ENCODE measurements around the gene DNAI1.
"Not testable (repeated sequence)": the region's sequence is repeated elsewhere in the genome, so short reads cannot be mapped to it uniquely, and the experiment has no call there.

Gene DNAI1

DNA sequence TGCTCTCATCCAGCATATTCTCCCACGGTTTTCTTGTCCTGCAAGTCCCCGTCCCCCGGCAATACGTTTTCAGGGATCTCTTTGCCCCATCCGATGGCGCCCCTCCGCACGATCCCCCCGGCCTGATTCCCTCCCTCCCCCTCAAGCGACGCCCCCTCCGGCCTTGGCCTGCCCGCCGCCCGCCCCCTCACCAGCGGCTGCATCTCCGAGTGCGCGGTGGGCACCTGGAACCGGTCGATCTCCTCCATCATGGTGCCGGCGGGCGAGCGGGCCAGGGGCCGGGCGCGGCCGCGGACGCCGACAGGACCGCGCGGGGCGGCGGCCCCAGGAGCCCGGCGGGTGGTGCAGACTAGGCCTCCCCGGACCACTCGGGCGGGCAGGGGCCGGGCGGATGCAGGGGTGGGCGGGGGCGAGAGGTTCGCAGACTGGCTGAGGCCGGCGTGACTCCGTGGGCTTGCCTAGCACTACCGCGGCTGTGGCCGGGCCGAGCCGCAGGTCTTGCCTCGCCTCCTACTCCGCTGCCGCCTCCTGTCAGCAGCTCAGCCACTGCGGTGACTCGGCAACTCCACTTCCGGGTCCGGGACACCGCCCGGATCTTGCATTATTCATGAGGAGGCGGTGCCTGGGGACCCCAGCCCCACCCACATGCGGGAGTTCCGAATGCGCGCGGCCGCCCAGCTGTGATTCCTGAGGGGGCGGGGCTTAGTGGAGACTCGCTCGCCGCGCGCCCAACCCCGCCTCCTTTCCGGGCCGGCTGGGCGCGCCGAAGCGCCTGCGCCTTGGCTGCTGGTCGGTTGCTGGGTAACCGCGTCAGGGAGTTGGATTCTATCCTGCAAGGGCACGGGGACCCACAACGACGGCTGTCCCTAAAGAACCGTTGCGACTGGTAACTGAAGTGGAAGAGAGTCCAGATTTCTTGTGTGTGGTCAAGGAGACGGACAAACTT is at the start of gene DNAI1, which contains the start of gene FAM219A:
DNAI1 (plus strand) TSS at position 793 of the 946 bp plus-strand sequence. CDS start 201 bp downstream, outside the sequence.
FAM219A (minus strand) TSS at position 558 of the 946 bp plus-strand sequence; CDS start at position 251, 307 bp downstream.
- DNase-seq (ENCODE audit: low read depth): peak; percentile 99

DNA sequence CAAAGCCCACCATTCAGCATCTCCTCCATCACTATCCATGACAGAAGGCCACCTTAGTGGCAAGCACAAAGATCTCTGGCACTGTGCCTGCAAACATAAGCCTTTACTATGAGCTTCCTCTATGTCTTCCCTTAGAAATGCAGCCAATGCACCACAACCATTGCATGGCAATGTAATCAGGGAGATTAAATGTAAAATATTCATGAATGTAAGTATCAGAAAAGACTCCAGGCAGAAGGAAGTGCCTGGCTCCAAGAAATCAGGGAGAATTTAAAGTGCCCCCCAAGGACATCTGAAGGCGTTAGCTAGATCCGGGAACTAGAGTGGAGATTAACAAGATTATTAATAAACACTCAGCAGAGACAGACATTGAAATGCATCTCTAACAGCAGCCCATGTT is 49.5 kb upstream of the DNAI1 start:
- no peak for DNase-seq (ENCODE audit: low read depth)

DNA sequence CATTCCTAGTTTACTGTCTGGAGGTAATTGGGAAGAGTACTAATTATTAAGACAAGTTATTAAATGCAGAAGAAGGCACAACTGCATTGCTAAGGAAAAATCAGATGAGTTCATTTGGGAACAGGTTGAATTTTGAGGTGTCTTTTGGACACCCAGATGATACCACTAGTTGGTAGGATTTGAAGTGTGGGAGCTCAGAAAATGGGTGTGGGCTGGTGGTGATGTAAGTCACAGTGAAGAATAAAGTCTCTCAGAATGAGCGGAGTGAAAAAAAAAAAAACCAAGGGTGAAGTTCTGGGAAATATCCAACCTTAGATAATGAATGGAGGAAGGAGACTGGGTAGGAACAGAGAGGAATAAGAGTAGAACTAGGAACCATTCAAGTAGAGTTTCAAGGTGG is 46.3 kb upstream of the DNAI1 start:
- no peak for DNase-seq (ENCODE audit: low read depth)

DNA sequence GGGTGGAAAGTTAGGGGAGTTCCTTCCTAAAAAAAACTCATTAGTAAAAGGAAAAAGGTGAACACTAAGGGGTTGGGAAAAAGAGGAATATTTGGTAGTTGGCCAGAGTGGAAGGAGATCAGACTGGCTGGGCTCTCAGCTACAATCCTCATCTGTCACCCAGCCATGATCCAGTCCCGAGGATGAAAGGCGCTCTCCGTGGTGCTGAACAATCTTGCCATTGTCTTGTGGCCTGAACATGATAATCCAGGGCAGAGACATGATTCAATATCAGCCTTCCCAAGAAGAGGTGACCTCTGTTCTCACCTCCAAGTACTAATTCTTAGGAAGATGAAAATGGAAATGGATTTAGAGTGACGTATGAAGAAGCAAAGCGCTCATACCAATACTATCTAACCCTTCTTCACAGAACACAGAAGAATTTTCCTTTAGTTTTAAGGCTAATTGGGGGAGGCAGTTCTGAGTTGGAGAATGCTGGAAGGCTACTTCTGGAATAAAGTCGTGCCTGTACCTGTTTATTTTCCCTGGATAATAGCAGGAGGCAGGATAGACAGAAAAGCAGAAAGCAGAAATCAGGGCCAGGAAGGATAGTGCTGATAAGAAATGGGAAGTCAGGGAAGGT is 45.3 kb upstream of the DNAI1 start:
- no peak for DNase-seq (ENCODE audit: low read depth)

DNA sequence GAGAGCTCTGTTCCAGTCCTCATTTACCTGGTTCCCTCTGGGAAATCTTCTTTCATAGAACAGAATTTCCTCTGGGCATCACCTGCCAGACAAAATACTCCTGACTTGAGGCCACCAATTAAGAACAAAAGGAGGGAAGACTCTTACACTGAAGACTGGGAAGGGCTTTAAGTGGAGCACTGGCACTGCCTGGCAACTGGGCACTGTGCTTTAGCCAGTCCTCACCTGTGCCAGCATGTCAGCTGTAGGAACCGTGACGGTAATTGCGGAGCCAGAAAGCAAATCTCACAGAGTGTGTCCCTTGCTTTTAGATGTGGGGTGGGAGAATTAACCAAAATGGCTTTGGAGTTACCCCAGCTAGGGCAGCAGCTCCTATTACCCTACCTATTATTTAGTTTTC is 40.9 kb upstream of the DNAI1 start:
- no peak for DNase-seq (ENCODE audit: low read depth)

DNA sequence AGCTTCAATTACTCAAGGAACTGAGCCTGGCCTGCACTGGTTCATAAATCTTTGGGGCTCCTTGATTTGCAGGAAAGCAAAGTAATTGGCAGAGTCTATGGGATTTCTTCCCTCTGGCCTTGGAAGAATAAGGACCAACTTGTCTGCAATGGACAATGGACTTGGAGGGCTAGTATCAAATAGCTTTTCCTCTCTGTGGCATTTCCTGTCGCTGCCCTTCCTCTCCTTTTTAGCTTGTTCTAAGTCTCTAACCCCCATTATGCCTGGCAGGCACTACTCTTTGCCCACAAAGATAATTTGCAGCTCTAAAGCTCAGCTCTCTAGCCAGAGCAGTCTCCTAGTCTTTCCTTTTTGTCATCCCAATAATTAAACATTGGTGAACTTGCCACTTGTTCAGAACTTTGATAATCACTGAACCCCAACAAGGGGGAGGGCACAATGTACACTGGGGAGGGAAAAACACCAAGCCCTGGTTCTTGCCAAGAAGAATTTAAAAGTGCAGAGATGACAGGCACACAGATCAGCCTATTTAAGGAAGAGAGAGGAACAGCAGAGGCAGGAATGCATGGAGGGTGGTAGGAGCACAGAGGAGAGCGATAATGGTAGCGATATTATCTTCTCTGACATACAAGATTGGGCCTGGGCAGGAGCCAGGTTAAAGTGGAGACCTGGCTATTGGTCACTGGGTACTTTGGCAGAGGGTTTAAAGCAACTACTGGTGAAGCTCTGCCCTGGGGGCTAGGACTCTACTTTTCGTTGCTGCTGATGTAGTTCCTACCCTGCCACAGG is 38.7 kb upstream of the DNAI1 start:
- DNase-seq (ENCODE audit: low read depth): no peak

DNA sequence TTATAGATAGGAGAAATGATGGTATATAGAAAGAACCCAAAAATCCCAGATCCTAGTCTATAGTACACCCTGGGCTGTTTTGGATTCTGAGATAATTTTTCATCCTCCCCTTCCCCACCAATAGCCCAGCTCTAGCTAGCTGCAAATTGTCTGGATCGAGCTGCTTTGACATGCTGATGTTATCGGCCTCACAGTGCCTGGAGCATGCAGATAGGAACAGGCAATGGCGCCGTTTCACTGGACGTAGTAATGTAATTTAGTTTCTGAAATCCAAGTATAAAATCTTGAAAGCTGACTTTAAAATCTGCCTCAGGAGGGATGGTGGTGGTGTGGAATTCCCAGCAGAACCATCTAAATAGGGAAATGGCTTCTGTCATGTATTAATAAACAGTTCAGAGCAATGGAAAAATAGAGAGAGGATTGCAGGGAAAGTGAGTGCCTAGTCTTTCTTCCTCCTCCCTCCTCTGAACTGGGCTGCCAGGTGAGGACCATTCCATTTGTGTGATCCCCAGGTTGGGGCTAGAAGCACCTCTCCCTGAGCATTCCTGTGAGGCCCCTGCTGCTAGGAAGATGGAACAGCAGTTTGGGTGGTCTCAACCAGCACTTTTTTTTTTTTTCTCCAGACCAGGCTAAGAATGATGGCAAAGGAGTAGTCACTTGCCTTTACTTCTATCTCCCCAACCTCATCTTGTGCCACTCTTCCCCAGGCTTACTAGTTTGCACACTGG is 32.1 kb upstream of the DNAI1 start:
- DNase-seq (ENCODE audit: low read depth): no peak

DNA sequence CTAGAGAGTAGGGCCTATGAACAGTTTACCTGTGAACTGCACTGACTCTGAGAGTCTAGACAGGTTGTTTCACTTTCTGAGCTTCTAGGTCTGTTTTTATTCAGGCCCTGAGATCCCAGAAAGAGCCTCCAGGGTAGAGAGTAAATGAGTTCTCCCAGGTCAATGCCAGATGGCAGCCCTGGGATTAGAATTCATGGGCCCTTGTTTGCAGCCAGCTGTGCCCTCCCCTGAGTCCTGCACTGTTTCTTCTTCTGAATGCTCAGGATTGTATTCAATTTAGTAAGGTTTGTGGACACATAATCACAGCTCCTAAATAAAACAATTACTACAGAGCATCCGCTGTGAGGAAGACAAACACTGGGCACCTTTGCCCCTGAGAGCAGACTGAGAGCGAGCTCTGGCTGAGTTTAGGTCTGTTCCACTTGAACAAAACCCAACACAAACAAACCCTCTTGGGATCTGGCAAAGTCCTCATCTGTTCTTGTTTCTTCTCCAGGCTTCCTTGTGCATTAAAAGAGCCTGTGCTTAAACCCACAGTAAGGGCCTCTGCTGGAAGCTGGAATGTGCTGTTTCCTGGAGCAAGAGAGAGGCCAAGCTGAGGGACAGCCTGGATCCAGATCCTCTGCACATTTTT is 30.2 kb upstream of the DNAI1 start:
- no peak for DNase-seq (ENCODE audit: low read depth)

DNA sequence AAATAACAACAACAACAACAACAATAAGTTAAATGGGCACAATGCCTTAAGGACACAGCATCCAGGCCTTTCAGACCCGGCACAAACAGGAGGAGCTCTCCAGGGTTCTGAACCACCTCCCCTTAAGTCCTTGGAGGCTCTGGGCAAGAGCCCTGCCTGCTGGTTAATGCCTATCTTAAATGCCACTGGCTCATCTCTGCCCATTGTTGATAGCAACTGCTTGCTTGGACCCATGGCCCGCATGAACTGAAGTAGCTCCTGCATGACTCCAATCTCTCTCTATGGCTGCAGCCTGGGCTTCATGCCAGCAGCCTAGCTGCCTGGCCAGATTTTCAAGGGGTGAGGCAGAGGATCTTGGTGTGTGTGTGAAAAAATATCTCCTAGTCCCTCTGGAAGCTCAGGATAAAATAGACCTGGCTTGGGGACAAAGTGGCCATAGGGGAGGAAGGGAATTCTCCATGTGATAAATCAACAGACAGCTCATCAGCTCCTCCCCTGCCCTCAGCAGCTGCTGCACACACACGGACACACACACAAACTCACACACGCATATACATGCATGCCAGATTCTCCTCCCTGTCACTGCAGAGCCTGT is 27.7 kb upstream of the DNAI1 start:
- no peak for DNase-seq (ENCODE audit: low read depth)

DNA sequence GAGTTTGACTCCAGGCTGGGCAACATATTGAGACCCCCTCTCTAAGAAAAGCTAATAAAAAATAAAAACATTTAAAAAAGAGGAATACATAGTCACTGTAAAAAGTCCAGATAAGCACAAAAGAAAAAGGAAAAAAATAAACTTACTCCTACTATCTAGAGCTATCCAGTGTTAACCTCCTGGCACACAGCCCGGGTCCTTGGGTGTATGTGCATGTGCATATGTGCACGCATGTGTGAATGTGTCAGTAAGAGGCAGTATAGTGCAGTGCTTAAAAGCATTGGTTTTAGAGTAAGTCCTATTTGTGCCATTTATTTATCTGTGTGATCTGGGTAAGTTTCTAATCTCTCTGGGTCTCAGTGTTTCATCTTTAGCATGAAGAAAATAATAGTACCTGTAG is 26.9 kb upstream of the DNAI1 start:
- DNase-seq (ENCODE audit: low read depth): no peak

DNA sequence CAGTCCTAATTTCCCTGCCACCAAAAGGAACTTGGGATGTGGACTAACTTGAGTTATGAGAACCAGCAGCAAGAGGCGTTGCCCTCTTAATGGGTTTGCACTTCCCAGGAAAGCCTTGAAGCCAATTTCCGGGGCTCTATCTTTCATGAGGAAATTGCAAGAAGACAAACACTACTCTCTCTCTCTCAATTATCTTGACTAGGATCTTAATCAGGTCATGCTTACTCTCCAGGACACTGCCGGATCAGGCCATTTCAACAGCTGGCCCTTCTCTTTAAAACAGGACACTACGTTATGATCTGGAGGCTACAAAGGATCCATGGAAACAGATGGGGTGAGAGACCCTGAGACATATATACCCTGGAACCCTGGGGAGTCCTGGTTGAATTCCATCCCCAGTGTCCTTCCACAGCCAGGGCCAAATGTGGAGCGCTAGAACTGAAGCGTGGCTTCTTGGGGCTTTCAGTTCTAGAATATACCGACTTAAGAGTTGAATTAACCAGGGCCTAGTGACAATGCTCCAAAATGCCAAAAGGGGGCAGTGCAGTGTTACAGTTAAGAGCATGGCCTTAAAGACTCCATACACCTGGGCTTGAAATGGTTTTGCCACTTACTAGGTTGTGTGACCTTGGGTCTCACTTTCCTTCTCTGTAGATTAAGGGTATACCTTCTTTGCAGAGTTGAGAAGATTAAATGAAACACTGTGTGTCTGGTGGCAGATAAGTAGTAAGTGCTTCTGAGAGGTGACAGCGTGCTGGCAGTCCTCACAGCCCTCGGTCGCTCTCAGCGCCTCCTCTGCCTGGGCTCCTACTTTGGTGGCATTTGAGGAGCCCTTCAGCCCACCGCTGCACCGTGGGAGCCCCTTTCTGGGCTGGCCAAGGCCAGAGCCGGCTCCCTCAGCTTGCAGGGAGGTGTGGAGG is 21.3 kb upstream of the DNAI1 start:
- peak; percentile 11 for DNase-seq (ENCODE audit: low read depth)

DNA sequence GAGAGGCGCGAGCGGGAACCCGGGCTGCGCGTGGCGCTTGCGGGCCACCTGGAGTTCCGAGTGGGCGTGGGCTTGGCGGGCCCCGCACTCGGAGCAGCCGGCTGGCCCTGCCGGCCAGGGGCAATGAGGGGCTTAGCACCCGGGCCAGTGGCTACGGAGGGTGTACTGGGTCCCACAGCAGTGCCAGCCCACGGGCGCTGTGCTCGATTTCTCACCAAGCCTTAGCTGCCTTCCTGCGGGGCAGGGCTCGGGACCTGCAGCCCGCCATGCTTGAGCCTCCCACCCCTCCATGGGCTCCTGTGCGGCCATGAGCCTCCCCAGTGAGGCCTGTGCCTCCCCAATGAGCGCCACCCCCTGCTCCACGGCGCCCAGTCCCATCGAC is 20.7 kb upstream of the DNAI1 start:
- DNase-seq (ENCODE audit: low read depth): not testable (repeated sequence)

DNA sequence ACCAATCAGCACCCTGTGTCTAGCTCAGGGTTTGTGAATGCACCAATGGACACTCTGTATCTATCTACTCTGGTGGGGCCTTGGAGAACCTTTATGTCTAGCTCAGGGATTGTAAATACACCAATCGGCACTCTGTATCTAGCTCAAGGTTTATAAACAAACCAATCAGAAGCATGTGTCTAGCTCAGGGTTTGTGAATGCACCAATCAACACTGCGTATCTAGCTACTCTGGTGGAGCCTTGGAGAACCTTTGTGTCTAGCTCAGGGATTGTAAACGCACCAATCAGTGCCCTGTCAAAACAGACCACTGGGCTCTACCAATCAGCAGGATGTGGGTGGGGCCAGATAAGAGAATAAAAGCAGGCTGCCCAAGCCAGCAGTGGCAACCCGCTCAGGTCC is 20.1 kb upstream of the DNAI1 start:
- DNase-seq (ENCODE audit: low read depth): not testable (repeated sequence)

DNA sequence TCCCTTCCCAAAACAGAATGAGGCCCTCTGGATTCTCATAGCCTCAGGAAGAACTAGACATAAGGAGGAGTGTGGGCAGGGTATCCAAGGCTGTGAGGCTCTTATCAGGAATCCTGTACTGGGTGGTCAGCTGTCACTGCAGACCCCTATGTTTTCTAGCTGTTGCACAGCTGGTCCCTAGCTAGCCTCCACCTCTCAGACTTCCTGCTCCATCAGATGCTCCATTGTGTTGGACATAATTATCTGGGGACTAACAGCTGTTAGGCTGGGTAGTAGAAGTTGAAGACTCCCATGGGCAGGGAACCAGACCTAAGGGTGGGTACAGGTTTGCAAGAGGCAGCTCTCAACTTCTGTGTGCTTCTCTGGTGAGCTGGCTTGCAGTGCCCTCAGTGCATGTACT is 18.6 kb upstream of the DNAI1 start:
- no peak for DNase-seq (ENCODE audit: low read depth)

DNA sequence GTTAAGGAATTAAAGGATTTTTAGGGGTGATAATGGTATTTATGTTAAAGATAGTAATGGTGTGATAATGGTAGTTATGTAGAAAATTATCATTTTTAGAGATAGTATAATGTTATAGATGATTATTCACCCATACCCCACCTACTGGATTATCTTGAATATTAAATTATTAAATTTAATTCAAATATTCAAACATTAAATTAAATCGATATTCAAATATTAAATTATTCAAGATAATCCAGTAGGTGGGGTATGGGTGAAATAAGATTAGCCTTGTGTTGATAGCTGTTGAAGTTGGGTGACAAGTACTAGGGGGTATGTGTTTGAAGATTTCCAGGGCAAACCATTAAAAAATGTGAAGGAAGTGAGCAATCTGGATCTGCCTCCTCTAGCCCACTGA is 15.8 kb upstream of the DNAI1 start:
- no peak for DNase-seq (ENCODE audit: low read depth)

DNA sequence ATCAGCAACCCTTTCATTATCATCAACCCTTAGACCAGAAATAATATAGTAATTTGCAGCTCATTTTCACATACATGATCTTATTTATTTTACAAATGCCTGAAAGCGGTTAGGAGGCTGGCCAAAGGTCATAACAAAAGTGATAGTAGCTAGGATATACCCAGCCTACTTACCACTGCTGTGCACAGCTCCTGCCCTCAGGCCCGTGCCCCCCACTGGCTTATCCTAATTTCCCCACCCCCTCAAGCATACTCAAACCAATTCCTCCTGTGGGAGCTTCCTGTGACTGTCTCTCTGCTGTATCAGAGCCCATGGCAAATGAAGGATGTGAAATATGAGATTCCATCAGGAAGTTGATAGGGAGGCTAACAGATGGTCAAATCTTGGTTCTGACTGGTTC is 15.1 kb upstream of the DNAI1 start:
- DNase-seq (ENCODE audit: low read depth): no peak

DNA sequence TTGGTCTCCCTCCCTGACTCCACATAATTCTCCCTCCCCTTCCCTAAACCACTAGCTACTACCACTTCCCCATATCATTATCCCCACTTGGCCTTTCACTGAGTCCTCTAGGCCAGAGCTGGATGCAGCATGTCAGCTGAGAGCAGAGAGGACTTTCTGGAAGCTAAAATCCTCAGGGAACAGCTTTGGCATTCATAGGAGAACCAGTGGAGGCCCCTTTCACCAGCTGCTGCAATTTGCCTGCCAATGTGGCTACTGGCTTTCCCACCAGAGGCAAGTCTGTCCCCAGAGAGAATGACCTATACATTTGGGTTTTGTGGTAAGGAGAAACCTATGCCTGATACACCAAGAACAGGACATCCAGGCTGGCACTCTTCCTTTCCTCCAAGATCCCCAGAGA is 14.6 kb upstream of the DNAI1 start:
- no peak for DNase-seq (ENCODE audit: low read depth)

DNA sequence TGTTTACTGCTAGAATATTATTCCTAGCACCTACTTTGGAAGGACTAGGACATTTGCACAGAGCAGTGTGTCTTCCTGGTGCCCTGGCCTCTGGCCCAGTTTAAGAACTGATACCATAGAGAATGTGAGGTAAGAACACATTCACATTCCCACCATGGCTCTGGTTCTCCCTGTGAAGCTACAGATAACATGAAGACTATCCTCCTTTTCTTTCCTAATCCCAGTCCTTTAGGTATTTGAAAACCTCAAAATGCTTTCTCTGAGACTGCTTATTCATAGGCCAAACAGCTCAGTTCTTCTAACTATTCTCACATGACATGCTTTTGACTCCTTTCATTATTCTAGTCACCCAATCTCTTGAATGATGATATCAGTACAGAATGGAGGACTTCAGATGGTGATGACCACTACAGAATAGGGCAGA is 12.1 kb upstream of the DNAI1 start:
- no peak for DNase-seq (ENCODE audit: low read depth)

DNA sequence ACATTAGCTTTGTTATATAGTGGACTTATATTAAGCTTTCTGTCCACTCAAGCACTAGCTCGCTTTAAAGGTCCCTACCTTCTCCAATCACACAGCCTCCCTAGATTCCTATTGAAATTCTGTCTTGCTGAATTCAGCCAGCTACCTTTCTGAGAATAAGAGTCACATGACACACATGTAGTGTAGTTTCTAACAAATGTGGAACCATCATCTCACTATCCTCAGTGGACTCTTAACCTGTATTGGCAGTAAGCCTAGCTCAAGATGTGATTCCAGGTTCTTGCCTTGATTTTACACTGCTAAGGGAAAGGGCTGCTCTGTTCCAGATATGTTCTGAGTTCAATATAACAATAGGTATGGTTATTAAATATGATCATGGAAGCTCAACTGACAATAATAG is 11.7 kb upstream of the DNAI1 start:
- no peak for DNase-seq (ENCODE audit: low read depth)

DNA sequence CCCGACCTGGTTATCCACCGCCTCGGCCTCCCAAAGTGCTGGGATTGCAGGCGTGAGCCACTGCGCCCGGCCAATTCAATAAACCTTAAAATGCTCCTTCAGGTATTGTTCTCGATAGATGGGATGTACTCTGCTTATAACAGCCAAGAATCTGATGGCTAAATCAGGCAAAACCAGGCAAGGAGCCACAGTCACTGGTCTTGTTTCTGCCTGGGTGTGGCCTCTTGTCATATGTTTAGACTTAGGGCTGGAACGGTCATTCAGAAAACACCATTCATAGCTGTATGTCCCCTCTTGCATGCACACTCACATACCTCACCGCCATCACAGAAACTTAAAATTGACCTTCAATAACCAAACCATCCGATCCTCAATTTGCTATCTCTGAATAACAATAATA is 8.0 kb upstream of the DNAI1 start:
- no peak for DNase-seq (ENCODE audit: low read depth)

Measured in activated T-cell treated with anti-CD3 and anti-CD28 coated beads for 1 hour (primary cell).